Endothelial cell of umbilical vein (primary cell): ENCODE results near the gene PARVA.

Experiments
- CTCF ChIP-seq, 2 donors: IDR thresholded peaks; 1 replicate in 1 of 2; 2 replicates in 1 of 2; pipeline ENCODE4 v1.5.1; 2011; ENCODE audit warnings: low read length in 2 of 2, mild to moderate bottlenecking in 2 of 2, moderate library complexity in 2 of 2, control low read depth in 1 of 2, inconsistent platforms in 1 of 2, low read depth in 1 of 2; ENCODE audit not compliant: insufficient read depth in 1 of 2; ENCODE audit errors: extremely low read depth in 1 of 2
- EZH2 ChIP-seq: IDR thresholded peaks from 2 replicates; pipeline ENCODE4 v1.6.1; 2012; ENCODE audit warnings: borderline replicate concordance, low read depth, mild to moderate bottlenecking, moderate library complexity, low read length, inconsistent platforms; ENCODE audit not compliant: severe bottlenecking
- GATA2 ChIP-seq: IDR thresholded peaks from 2 replicates; pipeline ENCODE4 v1.7.0; 2011; ENCODE audit warnings: low read depth, mild to moderate bottlenecking, moderate library complexity, mixed read lengths, low read length; ENCODE audit not compliant: insufficient read length, insufficient read depth
- MAX ChIP-seq: IDR thresholded peaks from 2 replicates; pipeline ENCODE4 v1.6.1; 2011; ENCODE audit not compliant: insufficient read depth, insufficient read length
- POLR2A ChIP-seq: IDR thresholded peaks from 2 replicates; pipeline ENCODE4 v1.6.1; 2012; ENCODE audit warnings: low read depth, mild to moderate bottlenecking, control low read depth, low read length
- POLR2AphosphoS5 ChIP-seq: IDR thresholded peaks from 2 replicates; pipeline ENCODE4 v1.6.1; 2012; ENCODE audit warnings: low read depth, mild to moderate bottlenecking, control low read depth, low read length, moderate library complexity; ENCODE audit not compliant: insufficient read depth

GRCh38 chr11:12386745-12387144 lies 9.4 kb downstream of the PARVA start:
- no peak for TF ChIP-seq CTCF (IDR thresholded peaks at IDR 0.05; ENCODE audit: extremely low read depth in 1 of 2, insufficient read depth in 1 of 2, low read depth in 1 of 2, low read length in 2 of 2)
- no peak for TF ChIP-seq EZH2
- TF ChIP-seq POLR2A = no peak
- no peak for TF ChIP-seq POLR2AphosphoS5
- no peak for TF ChIP-seq MAX
- no peak for TF ChIP-seq GATA2
